GM19240 (cell line): ENCODE data around the gene CISH.
A peak's percentile ranks its signal among the peaks of the same experiment; 100 is the strongest.

ENCODE experiments used
- DNase-seq: peaks from one replicate; pipeline ENCODE4 v3.0.0; 2011; ENCODE audit warnings: low spot score; ENCODE audit not compliant: insufficient read length

The CISH gene

GRCh38 chr3:50599716-50600118, 11.9 kb downstream of the CISH start:
- no peak for DNase-seq

GRCh38 chr3:50599115-50599715, 12.4 kb downstream of the CISH start:
- no peak for DNase-seq

- no peak for DNase-seq
Measured at GRCh38 chr3:50594253-50594785, 17.3 kb downstream of the CISH start.

- DNase-seq = no peak
Measured at GRCh38 chr3:50592568-50592967, 19.0 kb downstream of the CISH start.

GRCh38 chr3:50591196-50591741, 20.3 kb downstream of the CISH start:
- DNase-seq = no peak

- DNase-seq = no peak
Measured at GRCh38 chr3:50588759-50589433, 22.7 kb downstream of the CISH start.

- peak; percentile 50 for DNase-seq
Measured at GRCh38 chr3:50587806-50588758, 23.5 kb downstream of the CISH start.

- DNase-seq = no peak
Measured at GRCh38 chr3:50587373-50587772, 24.2 kb downstream of the CISH start.

GRCh38 chr3:50586763-50587070, 24.9 kb downstream of the CISH start:
- DNase-seq = no peak

- DNase-seq = no peak
Measured at GRCh38 chr3:50585919-50586762, 25.4 kb downstream of the CISH start.

GRCh38 chr3:50584391-50584790, 27.2 kb downstream of the CISH start:
- no peak for DNase-seq

GRCh38 chr3:50583897-50584296, 27.7 kb downstream of the CISH start:
- DNase-seq = no peak

- DNase-seq = no peak
Measured at GRCh38 chr3:50582083-50582482, 29.5 kb downstream of the CISH start.

- no peak for DNase-seq
Measured at GRCh38 chr3:50581459-50581842, 30.1 kb downstream of the CISH start.

- no peak for DNase-seq
Measured at GRCh38 chr3:50580683-50581458, 30.7 kb downstream of the CISH start.

- no peak for DNase-seq
Measured at GRCh38 chr3:50577348-50577747, 34.2 kb downstream of the CISH start.

- DNase-seq = no peak
Measured at GRCh38 chr3:50575372-50575771, 36.2 kb downstream of the CISH start.

GRCh38 chr3:50574444-50574831, 37.1 kb downstream of the CISH start:
- DNase-seq = no peak

- DNase-seq = no peak
Measured at GRCh38 chr3:50573566-50574443, 37.8 kb downstream of the CISH start.
